Smooth muscle cell of the brain vasculature (primary cell): ENCODE results near the gene SUMO4.
"Not testable (repeated sequence)": the region's sequence is repeated elsewhere in the genome, so short reads cannot be mapped to it uniquely, and the experiment has no call there.

ENCODE experiments used
- DNase-seq: peaks from one replicate; pipeline ENCODE4 v3.0.0-alpha.2; 2012; ENCODE audit warnings: low read depth, low spot score

Gene SUMO4

GRCh38 chr6:149431905-149432775 lies 32.1 kb downstream of the SUMO4 start:
- DNase-seq, result peak; percentile 62

- no peak for DNase-seq
These were observed 33.3 kb downstream of the SUMO4 start for GRCh38 chr6:149433405-149433804.

- DNase-seq, result no peak
These were observed 33.8 kb downstream of the SUMO4 start for GRCh38 chr6:149433881-149434280.

- DNase-seq, result no peak
These were observed 36.0 kb downstream of the SUMO4 start for GRCh38 chr6:149435919-149436586.

GRCh38 chr6:149436647-149437046 lies 36.6 kb downstream of the SUMO4 start:
- no peak for DNase-seq

- no peak for DNase-seq
These were observed 37.1 kb downstream of the SUMO4 start for GRCh38 chr6:149437212-149437611.

- no peak for DNase-seq
These were observed 38.8 kb downstream of the SUMO4 start for GRCh38 chr6:149438855-149439254.

- DNase-seq, result no peak
These were observed 39.6 kb downstream of the SUMO4 start for GRCh38 chr6:149439626-149440025.

- DNase-seq, result no peak
These were observed 40.9 kb downstream of the SUMO4 start for GRCh38 chr6:149440735-149441671.

GRCh38 chr6:149441740-149442139 lies 41.7 kb downstream of the SUMO4 start:
- no peak for DNase-seq

- DNase-seq, result no peak
These were observed 43.5 kb downstream of the SUMO4 start for GRCh38 chr6:149443411-149444181.

GRCh38 chr6:149444360-149445094 lies 44.5 kb downstream of the SUMO4 start:
- DNase-seq, result not testable (repeated sequence)

- DNase-seq, result no peak
These were observed 45.0 kb downstream of the SUMO4 start for GRCh38 chr6:149445095-149445466.

GRCh38 chr6:149445573-149445972 lies 45.5 kb downstream of the SUMO4 start:
- no peak for DNase-seq

- DNase-seq, result no peak
These were observed 46.8 kb downstream of the SUMO4 start for GRCh38 chr6:149446791-149447376.

- DNase-seq, result no peak
These were observed 48.9 kb downstream of the SUMO4 start for GRCh38 chr6:149448821-149449453.

- no peak for DNase-seq
These were observed 50.0 kb downstream of the SUMO4 start for GRCh38 chr6:149449831-149450678.
